WERI-Rb-1 (cell line): ENCODE data around the gene ASPHD2.

ENCODE experiments used
- DNase-seq: peaks from one replicate; pipeline ENCODE4 v3.0.0-alpha.2; 2020
- H3K27ac ChIP-seq: fragments of 250-450 bp; sonication (Bioruptor Pico); 2 replicates; pipeline ENCODE4 v1.5.1; 2020; ENCODE audit warnings: mild to moderate bottlenecking, moderate library complexity
- H3K27me3 ChIP-seq: fragments of 250-450 bp; sonication (Bioruptor Pico); 2 replicates; pipeline ENCODE4 v1.5.1; 2021; ENCODE audit warnings: mild to moderate bottlenecking, low read depth, moderate library complexity; ENCODE audit not compliant: insufficient read depth, severe bottlenecking
- H3K36me3 ChIP-seq: fragments of 250-450 bp; sonication (Bioruptor Pico); 2 replicates; pipeline ENCODE4 v1.5.1; 2020; ENCODE audit warnings: mild to moderate bottlenecking, moderate library complexity
- H3K4me3 ChIP-seq: 2 replicates; pipeline ENCODE4 v1.5.1; 2011; ENCODE audit warnings: low read depth, mild to moderate bottlenecking, control low read depth, low read length
- H3K9me3 ChIP-seq: fragments of 250-450 bp; sonication (Bioruptor Pico); 2 replicates; pipeline ENCODE4 v1.5.1; 2021; ENCODE audit warnings: mild to moderate bottlenecking, moderate library complexity; ENCODE audit not compliant: severe bottlenecking
- CTCF ChIP-seq: IDR thresholded peaks from 2 replicates; pipeline ENCODE4 v1.5.1; 2011; ENCODE audit warnings: low read depth, mild to moderate bottlenecking, control low read depth, inconsistent platforms, low read length

ASPHD2 gene

GRCh38 chr22:26482161-26482560 lies 53.1 kb downstream of the ASPHD2 start:
- no peak for DNase-seq
- H3K27ac ChIP-seq: no peak overlapping the region
- TF ChIP-seq CTCF: no peak
- no peak overlapping the region for H3K4me3 ChIP-seq
- H3K27me3 ChIP-seq: no peaks in the 10 kb centered on the region
- peaks cover 8% of the 10 kb centered on the region for H3K36me3 ChIP-seq
- peaks cover 3% of the 10 kb centered on the region for H3K9me3 ChIP-seq

GRCh38 chr22:26483043-26483438 lies 54.0 kb downstream of the ASPHD2 start:
- no peaks in the 10 kb centered on the region for H3K27me3 ChIP-seq
- DNase-seq: no peak
- TF ChIP-seq CTCF: no peak
- peak overlapping the region; percentile 86 for H3K27ac ChIP-seq
- peaks cover 3% of the 10 kb centered on the region for H3K9me3 ChIP-seq
- peaks cover 17% of the 10 kb centered on the region for H3K36me3 ChIP-seq
- H3K4me3 ChIP-seq: peak overlapping the region; percentile 61

- H3K27me3 ChIP-seq: no peaks in the 10 kb centered on the region
- TF ChIP-seq CTCF: no peak
- peak within 1 kb of the TSS; percentile 61 for H3K4me3 ChIP-seq
- peaks cover 3% of the 10 kb centered on the region for H3K9me3 ChIP-seq
- DNase-seq: peak; percentile 89
- H3K36me3 ChIP-seq: peaks cover 23% of the 10 kb centered on the region
- H3K27ac ChIP-seq: peak within 1 kb of the TSS; percentile 86
Measured at GRCh38 chr22:26483439-26484359, 54.6 kb downstream of the ASPHD2 start, which contains the start of the genes HPS4 and SRRD. HPS4 (minus strand) TSS chr22:26483783; CDS start chr22:26481762, 2,021 bp downstream. SRRD (plus strand) TSS chr22:26483877; CDS start chr22:26483891, 14 bp downstream.

GRCh38 chr22:26484360-26484706 lies 55.3 kb downstream of the ASPHD2 start:
- no peak for DNase-seq
- TF ChIP-seq CTCF: no peak
- Histone ChIP-seq H3K36me3 (peaks cover 29% of the 10 kb centered on the region), H3K9me3 (peaks cover 3% of the 10 kb centered on the region), H3K27ac (peak overlapping the region; percentile 86), H3K4me3 (peak overlapping the region; percentile 61), H3K27me3 (no peaks in the 10 kb centered on the region)

GRCh38 chr22:26485013-26485412 lies 56.0 kb downstream of the ASPHD2 start:
- no peak for DNase-seq
- Histone ChIP-seq H3K4me3 (no peak overlapping the region), H3K36me3 (peaks cover 36% of the 10 kb centered on the region), H3K9me3 (peaks cover 3% of the 10 kb centered on the region), H3K27me3 (no peaks in the 10 kb centered on the region), H3K27ac (no peak overlapping the region)
- no peak for TF ChIP-seq CTCF
